ENCODE measurements around the gene SPATA20. TPM values are rescaled to one million over a fixed set of nuclear protein-coding genes. Genes with fewer than 3 reads are reported as not detected.

SPATA20 gene
- total and polyA plus RNA-seq, 2 donors (not counting 3 experiments of a cell fraction or from before 2014, with no cell fraction given) = 42.3 to 51.5 TPM

DNA sequence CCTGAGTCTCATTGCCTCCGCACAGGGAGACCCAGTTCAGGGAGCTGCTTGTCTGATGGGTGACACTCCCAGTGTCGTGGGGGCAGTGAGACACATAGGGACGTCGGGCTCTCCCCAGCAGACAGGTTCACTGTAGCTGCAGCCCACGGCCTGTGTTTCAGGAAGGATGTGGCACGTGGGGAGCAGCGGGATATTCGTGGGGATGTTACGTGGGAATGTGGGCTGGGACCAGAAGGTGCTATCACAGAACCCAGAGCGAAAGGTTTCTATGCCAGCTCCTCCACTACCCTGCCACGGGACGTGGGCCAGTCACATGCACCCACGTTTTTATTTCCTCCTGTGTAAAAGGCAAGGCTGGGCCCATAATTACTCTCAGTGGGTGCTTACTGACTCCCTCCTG, 29.9 kb downstream of the SPATA20 start:
- FAIRE-seq (no peak), DNase-seq (ENCODE audit: low read depth, low spot score) (no peak)
- H3K9me1 ChIP-seq (replicated peaks; ENCODE audit: control insufficient read depth, extremely low read depth, insufficient read depth, low read length) = no peaks in the 10 kb centered on the region
- H3K4me3 ChIP-seq (replicated peaks in 1 of 3; ENCODE audit: insufficient read depth in 1 of 3, low read depth in 1 of 3, low read length in 3 of 3) = no peak overlapping the region
- no peaks in the 10 kb centered on the region for H3K79me2 ChIP-seq (ENCODE audit: control insufficient read depth, insufficient read depth, low read length)
- no peak for TF ChIP-seq POLR2AphosphoS5 (IDR thresholded peaks at IDR 0.05; ENCODE audit: insufficient read depth, low read depth, low read length)
- TF ChIP-seq GATA2 (IDR thresholded peaks at IDR 0.05; ENCODE audit: insufficient read depth, insufficient read length, low read depth, low read length) = no peak
- TF ChIP-seq POLR2A (IDR thresholded peaks at IDR 0.05; ENCODE audit: low read depth, low read length) = no peak
- TF ChIP-seq, protein P1, sequence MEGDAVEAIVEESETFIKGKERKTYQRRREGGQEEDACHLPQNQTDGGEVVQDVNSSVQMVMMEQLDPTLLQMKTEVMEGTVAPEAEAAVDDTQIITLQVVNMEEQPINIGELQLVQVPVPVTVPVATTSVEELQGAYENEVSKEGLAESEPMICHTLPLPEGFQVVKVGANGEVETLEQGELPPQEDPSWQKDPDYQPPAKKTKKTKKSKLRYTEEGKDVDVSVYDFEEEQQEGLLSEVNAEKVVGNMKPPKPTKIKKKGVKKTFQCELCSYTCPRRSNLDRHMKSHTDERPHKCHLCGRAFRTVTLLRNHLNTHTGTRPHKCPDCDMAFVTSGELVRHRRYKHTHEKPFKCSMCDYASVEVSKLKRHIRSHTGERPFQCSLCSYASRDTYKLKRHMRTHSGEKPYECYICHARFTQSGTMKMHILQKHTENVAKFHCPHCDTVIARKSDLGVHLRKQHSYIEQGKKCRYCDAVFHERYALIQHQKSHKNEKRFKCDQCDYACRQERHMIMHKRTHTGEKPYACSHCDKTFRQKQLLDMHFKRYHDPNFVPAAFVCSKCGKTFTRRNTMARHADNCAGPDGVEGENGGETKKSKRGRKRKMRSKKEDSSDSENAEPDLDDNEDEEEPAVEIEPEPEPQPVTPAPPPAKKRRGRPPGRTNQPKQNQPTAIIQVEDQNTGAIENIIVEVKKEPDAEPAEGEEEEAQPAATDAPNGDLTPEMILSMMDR (IDR thresholded peaks at IDR 0.05; ENCODE audit: extremely low read depth in 1 of 2, insufficient read depth in 1 of 2, low read depth in 1 of 2, low read length in 2 of 2) = no peak
- no peak for TF ChIP-seq EZH2 (IDR thresholded peaks at IDR 0.05; ENCODE audit: borderline replicate concordance, low read depth, low read length, severe bottlenecking)
- no peak for TF ChIP-seq FOS (IDR thresholded peaks at IDR 0.05; ENCODE audit: borderline replicate concordance, insufficient read depth, low read length)
- TF ChIP-seq, protein P2, sequence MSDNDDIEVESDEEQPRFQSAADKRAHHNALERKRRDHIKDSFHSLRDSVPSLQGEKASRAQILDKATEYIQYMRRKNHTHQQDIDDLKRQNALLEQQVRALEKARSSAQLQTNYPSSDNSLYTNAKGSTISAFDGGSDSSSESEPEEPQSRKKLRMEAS (IDR thresholded peaks at IDR 0.05; ENCODE audit: insufficient read depth, insufficient read length) = no peak
- no peak for TF ChIP-seq MYC (IDR thresholded peaks at IDR 0.05; ENCODE audit: low read depth, low read length)
- no peak for TF ChIP-seq JUN (IDR thresholded peaks at IDR 0.05; ENCODE audit: borderline replicate concordance, insufficient read depth, insufficient read length, low read depth)
- H3K9ac ChIP-seq (replicated peaks; ENCODE audit: extremely low read depth, insufficient read depth, low read length) = no peak overlapping the region
- ChIA-PET CTCF (interaction anchor here (1.0 to 1.3 kb wide), 3 partner anchors 105 to 118 kb away, joined by 3 read pairs; no protein-coding TSS in a partner anchor), POLR2A (no interaction called here)
- dilution Hi-C loops (cut with MboI; ENCODE audit: extremely low pct_ligation_motif_present, low sequenced_read_pairs) = no loop called here
- no peaks in the 10 kb centered on the region for H3K36me3 ChIP-seq (ENCODE audit: control insufficient read depth in 2 of 2, extremely low read depth in 1 of 2, insufficient read depth in 2 of 2, low read length in 2 of 2)
- H3K9me3 ChIP-seq (replicated peaks; ENCODE audit: control insufficient read depth, insufficient read depth, low read length) = no peaks in the 10 kb centered on the region
- no peak overlapping the region for H2AFZ ChIP-seq (ENCODE audit: low read depth, low read length)
- H4K20me1 ChIP-seq (replicated peaks; ENCODE audit: control insufficient read depth, extremely low read depth, insufficient read depth, low read length) = no peaks in the 10 kb centered on the region
- intact Hi-C loops (cut with micrococcal nuclease) = no loop called here
- H3K27me3 ChIP-seq (ENCODE audit: control insufficient read depth in 2 of 2, insufficient read depth in 2 of 2, low read length in 2 of 2) = peaks cover 0 to 3% of the 10 kb centered on the region in 2 experiments
- H3K4me1 ChIP-seq (ENCODE audit: control insufficient read depth, extremely low read depth, insufficient read depth, low read length) = no peaks in the 10 kb centered on the region
- no TSS peak for BruUV-seq (replicated peaks)
- no peak overlapping the region for H3K27ac ChIP-seq (ENCODE audit: insufficient read depth, low read depth, low read length)
- no peak overlapping the region for H3K4me2 ChIP-seq (ENCODE audit: insufficient read depth, low read length)

All from endothelial cell of umbilical vein (primary cell).